Measurements from ENCODE around the gene MYOM1.

DNA sequence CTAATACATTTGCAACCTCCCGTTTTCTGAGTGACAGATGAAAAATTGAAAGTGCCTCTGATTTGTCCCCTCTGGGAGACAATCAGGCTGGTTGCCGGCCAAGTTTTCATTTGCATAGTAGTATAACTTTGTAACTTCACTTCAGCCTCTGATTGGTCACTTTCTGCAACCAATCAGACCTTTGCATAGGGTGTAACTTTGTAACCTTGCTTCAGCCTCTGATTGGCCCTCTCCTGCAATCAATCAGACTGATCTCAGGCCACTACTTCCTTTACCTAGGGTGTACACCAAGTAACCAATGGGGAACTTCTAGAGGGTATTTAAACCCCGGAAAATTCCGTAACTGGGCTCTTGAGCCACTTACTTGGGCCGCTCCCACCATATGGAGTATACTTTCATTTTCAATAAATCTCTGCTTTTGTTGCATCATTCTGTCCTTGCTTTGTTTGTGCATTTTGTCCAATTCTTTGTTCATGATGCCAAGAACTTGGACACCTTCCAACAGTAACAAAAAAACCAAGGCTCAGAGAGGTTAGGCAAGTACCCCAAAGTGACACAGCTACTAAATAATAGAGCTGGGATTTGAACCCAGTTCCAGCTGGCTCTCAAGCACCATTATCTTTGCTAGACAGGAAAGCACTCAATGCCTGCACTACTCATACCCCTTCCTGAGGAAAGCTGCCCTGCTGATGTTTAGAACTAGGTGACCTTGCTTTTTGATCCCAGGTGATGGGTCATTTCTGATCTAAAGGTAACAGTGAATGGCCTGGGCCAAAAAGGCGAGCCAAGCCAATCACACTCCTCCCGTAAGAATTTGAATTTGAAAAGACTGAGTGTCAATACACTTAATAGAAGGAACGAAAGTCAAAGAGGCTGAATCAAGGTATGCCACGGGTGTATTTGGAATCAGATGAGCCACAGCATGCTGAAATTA, 10.9 kb upstream of the MYOM1 start:
- TF ChIP-seq POLR2AphosphoS5 (IDR thresholded peaks at IDR 0.05; ENCODE audit: borderline replicate concordance, low read depth, low read length) (no peak), EZH2 (IDR thresholded peaks at IDR 0.05) (no peak)

Data from SK-N-MC (cell line).